ENCODE measurements around the gene ZMYND11. TPM values are rescaled to one million over a fixed set of nuclear protein-coding genes. Genes with fewer than 3 reads are reported as not detected.

ZMYND11 gene
- total RNA-seq, 1 experiment from 2014 or later, result 53.0 TPM

Small RNA genes within 50 kb of the gene (small RNA-seq; reads per million reads assigned to genes)
- gene RNA5SP297 (0 to 0.12 reads per million in 2 experiments), gene RNA5SP298 (0.08 to 0.29 reads per million in 2 experiments)

Other genes starting within 250 kb of the ZMYND11 start
- not detected in 2 replicates for gene TUBB8, start 86.2 kb upstream of the ZMYND11 start, total RNA-seq (2014; rRNA removed; shearing (Covaris generic))